ENCODE measurements around the gene ADORA1.

DNA sequence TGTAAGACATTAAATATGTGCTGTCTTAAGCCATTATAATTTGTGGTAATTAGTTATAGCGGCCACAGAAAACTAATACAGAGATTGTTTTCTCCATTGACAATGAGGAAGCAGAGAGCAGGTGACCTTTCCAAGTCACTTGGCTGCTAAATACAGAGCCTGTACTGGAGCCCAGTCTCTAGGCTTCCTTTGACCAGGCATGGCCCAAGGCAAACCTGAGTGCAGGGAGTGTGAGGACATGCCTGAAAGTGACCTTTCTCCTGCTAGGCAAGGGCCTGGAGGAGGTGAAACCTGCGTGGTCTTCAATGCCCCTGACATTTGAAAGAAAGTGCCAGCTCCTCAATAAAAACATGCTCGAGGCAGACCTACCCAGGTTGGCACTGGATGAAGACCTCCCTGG is 71.5 kb downstream of the ADORA1 start:
- TF ChIP-seq, protein P1, sequence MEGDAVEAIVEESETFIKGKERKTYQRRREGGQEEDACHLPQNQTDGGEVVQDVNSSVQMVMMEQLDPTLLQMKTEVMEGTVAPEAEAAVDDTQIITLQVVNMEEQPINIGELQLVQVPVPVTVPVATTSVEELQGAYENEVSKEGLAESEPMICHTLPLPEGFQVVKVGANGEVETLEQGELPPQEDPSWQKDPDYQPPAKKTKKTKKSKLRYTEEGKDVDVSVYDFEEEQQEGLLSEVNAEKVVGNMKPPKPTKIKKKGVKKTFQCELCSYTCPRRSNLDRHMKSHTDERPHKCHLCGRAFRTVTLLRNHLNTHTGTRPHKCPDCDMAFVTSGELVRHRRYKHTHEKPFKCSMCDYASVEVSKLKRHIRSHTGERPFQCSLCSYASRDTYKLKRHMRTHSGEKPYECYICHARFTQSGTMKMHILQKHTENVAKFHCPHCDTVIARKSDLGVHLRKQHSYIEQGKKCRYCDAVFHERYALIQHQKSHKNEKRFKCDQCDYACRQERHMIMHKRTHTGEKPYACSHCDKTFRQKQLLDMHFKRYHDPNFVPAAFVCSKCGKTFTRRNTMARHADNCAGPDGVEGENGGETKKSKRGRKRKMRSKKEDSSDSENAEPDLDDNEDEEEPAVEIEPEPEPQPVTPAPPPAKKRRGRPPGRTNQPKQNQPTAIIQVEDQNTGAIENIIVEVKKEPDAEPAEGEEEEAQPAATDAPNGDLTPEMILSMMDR (conservative IDR thresholded peaks at IDR 0.05 in 1 of 2, IDR thresholded peaks at IDR 0.05 in 1 of 2; ENCODE audit: extremely low read depth in 1 of 2, insufficient read depth in 1 of 2, low read depth in 1 of 2, low read length in 2 of 2), result no peak
- no peak for TF ChIP-seq EZH2 (IDR thresholded peaks at IDR 0.05; ENCODE audit: borderline replicate concordance, low read length)
